Calu3 (cell line): ENCODE data around the gene DHX34. TPM values are rescaled to one million over a fixed set of nuclear protein-coding genes. Genes with fewer than 3 reads are reported as not detected.

Source experiments
- BruUV-seq: library from RNA; stranded (reverse); fragments of 400-500 nt; replicated peaks from 2 replicates; lab custom pipeline; 2021; lab: Mats Ljungman, UMichigan
- CTCF ChIA-PET: fragments of 300-600 bp; sonication (Branson Sonifier 250); formaldehyde crosslinking; loops from one replicate; lab custom pipeline; 2022; ENCODE audit warnings: antibody characterized with exemption; lab: Charles Lee
- DNase-seq: peaks from one replicate; pipeline ENCODE4 v3.0.0; 2022
- H3K27ac Mint-ChIP-seq: one replicate; pipeline ENCODE4 v1.8.0; 2022; ENCODE audit warnings: mixed read lengths; ENCODE audit not compliant: unreplicated experiment
- H3K27me3 Mint-ChIP-seq: one replicate; pipeline ENCODE4 v1.8.0; 2022; ENCODE audit warnings: mixed read lengths; ENCODE audit not compliant: unreplicated experiment
- H3K36me3 Mint-ChIP-seq: one replicate; pipeline ENCODE4 v1.8.0; 2022; ENCODE audit warnings: mild to moderate bottlenecking, moderate library complexity, mixed read lengths; ENCODE audit not compliant: insufficient read depth, unreplicated experiment
- H3K4me1 Mint-ChIP-seq: one replicate; pipeline ENCODE4 v1.8.0; 2022; ENCODE audit warnings: mild to moderate bottlenecking, low read depth, mixed read lengths; ENCODE audit not compliant: unreplicated experiment
- H3K4me3 Mint-ChIP-seq: one replicate; pipeline ENCODE4 v1.8.0; 2022; ENCODE audit warnings: mild to moderate bottlenecking, low read depth, moderate library complexity, mixed read lengths; ENCODE audit not compliant: unreplicated experiment
- H3K9me3 Mint-ChIP-seq: one replicate; pipeline ENCODE4 v1.8.0; 2022; ENCODE audit warnings: low read depth, mixed read lengths; ENCODE audit not compliant: unreplicated experiment
- intact Hi-C: fragments of 100-400 bp; cut with micrococcal nuclease; formaldehyde crosslinking; loops from one replicate; pipeline ENCODE4 v1.10.0; 2022; ENCODE audit not compliant: unreplicated experiment
- total RNA-seq: library from RNA; stranded (reverse); gene quantifications from 2 replicates; pipeline ENCODE4 v1.2.3, GENCODE V29; 2022
- TF ChIP-seq, protein P1 (sequence below): fragments of 200-600 bp; IDR thresholded peaks from one replicate; pipeline ENCODE4 v1.8.0; 2022; ENCODE audit warnings: antibody characterized with exemption; ENCODE audit not compliant: unreplicated experiment

DHX34 gene
- total RNA-seq, 1 experiment from 2014 or later: 51.6 TPM

DNA sequence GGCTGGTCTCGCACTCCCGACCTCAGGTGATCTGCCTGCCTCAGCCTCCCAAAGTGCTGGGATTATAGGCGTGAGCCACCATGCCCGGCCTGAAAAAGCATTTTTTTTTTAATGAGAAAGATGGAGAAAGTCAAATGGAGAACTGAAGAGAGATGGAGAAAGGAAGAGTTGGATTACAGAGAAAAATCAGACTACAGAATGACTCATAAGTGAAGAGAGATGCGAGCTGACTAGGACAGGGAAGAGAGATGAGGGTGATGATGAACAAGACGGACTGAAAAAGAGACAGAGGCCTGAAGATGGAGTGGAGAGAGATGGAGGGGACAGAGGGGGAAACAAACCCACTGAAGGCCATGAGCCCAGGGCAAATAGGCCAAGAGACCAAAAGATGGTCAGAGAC is 1.5 kb downstream of the DHX34 start:
- intact Hi-C loops: no loop called here
- peaks cover 53% of the 10 kb centered on the region for H3K36me3 Mint-ChIP-seq
- H3K9me3 Mint-ChIP-seq: no peaks in the 10 kb centered on the region
- H3K27me3 Mint-ChIP-seq: no peaks in the 10 kb centered on the region
- peaks cover 36% of the 10 kb centered on the region for H3K4me1 Mint-ChIP-seq
- TF ChIP-seq, protein P1, sequence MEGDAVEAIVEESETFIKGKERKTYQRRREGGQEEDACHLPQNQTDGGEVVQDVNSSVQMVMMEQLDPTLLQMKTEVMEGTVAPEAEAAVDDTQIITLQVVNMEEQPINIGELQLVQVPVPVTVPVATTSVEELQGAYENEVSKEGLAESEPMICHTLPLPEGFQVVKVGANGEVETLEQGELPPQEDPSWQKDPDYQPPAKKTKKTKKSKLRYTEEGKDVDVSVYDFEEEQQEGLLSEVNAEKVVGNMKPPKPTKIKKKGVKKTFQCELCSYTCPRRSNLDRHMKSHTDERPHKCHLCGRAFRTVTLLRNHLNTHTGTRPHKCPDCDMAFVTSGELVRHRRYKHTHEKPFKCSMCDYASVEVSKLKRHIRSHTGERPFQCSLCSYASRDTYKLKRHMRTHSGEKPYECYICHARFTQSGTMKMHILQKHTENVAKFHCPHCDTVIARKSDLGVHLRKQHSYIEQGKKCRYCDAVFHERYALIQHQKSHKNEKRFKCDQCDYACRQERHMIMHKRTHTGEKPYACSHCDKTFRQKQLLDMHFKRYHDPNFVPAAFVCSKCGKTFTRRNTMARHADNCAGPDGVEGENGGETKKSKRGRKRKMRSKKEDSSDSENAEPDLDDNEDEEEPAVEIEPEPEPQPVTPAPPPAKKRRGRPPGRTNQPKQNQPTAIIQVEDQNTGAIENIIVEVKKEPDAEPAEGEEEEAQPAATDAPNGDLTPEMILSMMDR: no peak
- DNase-seq: no peak
- H3K27ac Mint-ChIP-seq: no peak overlapping the region
- BruUV-seq: no TSS peak
- CTCF ChIA-PET: no interaction called here
- H3K4me3 Mint-ChIP-seq: no peak overlapping the region

DNA sequence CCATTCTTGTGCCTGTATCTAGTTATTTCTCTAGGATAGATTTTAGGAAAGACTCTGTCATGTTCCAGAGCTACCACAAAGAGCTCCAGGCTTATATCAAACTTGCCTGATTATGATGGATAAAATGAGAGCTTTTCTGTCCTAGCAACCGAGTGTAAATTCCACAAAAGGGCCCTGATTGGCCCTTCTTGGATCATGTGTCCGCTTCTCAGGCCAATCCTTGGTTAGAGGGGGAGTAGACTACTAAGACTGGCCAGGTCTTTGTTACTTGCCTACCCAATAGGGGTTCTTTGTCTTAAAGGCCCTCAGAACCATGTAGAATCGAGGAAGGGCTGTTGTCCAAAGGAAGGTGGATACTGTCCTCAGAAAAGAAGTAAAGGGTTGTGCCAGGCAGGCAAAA is 2.4 kb downstream of the DHX34 start:
- H3K27ac Mint-ChIP-seq: no peak overlapping the region
- no TSS peak for BruUV-seq

DNA sequence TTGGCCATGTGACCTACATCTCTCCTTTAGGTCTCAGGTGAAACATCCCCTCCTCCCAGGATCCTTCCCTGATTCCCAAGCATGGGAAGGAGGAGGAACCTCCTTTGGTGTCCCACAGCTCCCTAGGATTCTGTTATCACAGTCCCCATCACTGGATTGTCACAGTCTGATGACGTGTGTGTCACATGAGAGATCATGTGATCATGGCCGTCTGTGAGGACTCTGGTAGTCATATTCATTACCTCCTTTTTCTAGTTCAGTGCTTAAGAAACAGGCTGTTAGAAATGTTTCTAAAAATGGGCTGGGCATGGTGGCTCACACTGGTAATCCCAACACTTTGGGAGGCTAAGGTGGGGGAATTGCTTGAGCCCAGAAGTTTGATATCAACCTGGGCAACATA is 3.0 kb downstream of the DHX34 start:
- Mint-ChIP-seq H3K4me3 (no peak overlapping the region), H3K27ac (no peak overlapping the region), H3K9me3 (no peaks in the 10 kb centered on the region), H3K4me1 (peaks cover 36% of the 10 kb centered on the region), H3K27me3 (no peaks in the 10 kb centered on the region), H3K36me3 (peaks cover 68% of the 10 kb centered on the region)
- TF ChIP-seq, protein P1: no peak
- intact Hi-C loops: no loop called here
- CTCF ChIA-PET: no interaction called here
- no TSS peak for BruUV-seq
- DNase-seq: no peak

More for the DNA sequence above, 2.4 kb downstream of the DHX34 start:
- Mint-ChIP-seq H3K4me3 (no peak overlapping the region), H3K27me3 (no peaks in the 10 kb centered on the region), H3K4me1 (peaks cover 36% of the 10 kb centered on the region), H3K36me3 (peaks cover 62% of the 10 kb centered on the region), H3K9me3 (no peaks in the 10 kb centered on the region)
- DNase-seq: peak; percentile 17
- TF ChIP-seq, protein P1: no peak
- intact Hi-C loops: no loop called here
- CTCF ChIA-PET: no interaction called here

DNA sequence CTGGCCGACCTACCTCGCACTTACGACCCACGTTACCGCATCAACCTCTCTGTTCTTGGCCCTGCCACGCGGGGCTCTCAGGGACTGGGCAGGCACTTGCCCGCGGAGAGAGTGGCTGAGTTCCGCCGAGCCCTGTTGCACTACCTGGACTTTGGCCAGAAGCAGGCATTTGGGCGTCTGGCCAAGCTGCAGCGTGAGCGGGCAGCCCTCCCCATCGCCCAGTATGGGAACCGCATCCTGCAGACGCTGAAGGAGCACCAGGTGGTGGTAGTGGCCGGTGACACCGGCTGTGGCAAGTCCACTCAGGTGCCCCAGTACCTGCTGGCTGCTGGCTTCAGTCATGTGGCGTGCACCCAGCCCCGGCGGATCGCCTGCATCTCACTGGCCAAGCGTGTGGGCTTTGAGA is 4.2 kb downstream of the DHX34 start:
- Mint-ChIP-seq H3K4me1 (peaks cover 36% of the 10 kb centered on the region), H3K9me3 (no peaks in the 10 kb centered on the region), H3K27ac (no peak overlapping the region), H3K36me3 (peaks cover 78% of the 10 kb centered on the region), H3K4me3 (no peak overlapping the region), H3K27me3 (no peaks in the 10 kb centered on the region)
- intact Hi-C loops: no loop called here
- peak; percentile 20 for DNase-seq
- TF ChIP-seq, protein P1: no peak
- no TSS peak for BruUV-seq
- CTCF ChIA-PET: no interaction called here
